ENCODE measurements around the gene TBCD. TPM values are rescaled to one million over a fixed set of nuclear protein-coding genes. Genes with fewer than 3 reads are reported as not detected.

The TBCD gene
- total RNA-seq, 1 donor from 2014 or later = 31.8 TPM

- H3K27ac Mint-ChIP-seq (ENCODE audit: unreplicated experiment) = peak overlapping the region; percentile 47
- FAIRE-seq (no peak), DNase-seq (ENCODE audit: low read depth) (no peak)
- peaks cover 8% of the 10 kb centered on the region for H3K36me3 Mint-ChIP-seq (ENCODE audit: low read depth, unreplicated experiment)
- Histone ChIP-seq H3K4me1 (ENCODE audit: insufficient read depth, low read length) (peaks cover 29% of the 10 kb centered on the region), H3K4me3 (ENCODE audit: insufficient read depth, low read depth, low read length) (no peak overlapping the region), H3K27me3 (ENCODE audit: insufficient read depth, low read length) (no peaks in the 10 kb centered on the region), H3K27ac (ENCODE audit: low read depth, low read length) (no peak overlapping the region), H3K9ac (ENCODE audit: low read length) (peak overlapping the region; percentile 45), H3K4me2 (ENCODE audit: low read length) (no peak overlapping the region), H2AFZ (ENCODE audit: low read depth, low read length) (peak overlapping the region; percentile 6), H3K36me3 (ENCODE audit: insufficient read depth, low read length) (no peaks in the 10 kb centered on the region), H4K20me1 (ENCODE audit: insufficient read depth, low read length) (peaks cover 12% of the 10 kb centered on the region), H3K79me2 (ENCODE audit: insufficient read depth, low read length) (peaks cover 20% of the 10 kb centered on the region), H3K9me3 (ENCODE audit: insufficient read depth, low read depth, low read length) (no peaks in the 10 kb centered on the region)
- H3K27me3 Mint-ChIP-seq (ENCODE audit: low read depth, unreplicated experiment) = peaks cover 7% of the 10 kb centered on the region
- peaks cover 27% of the 10 kb centered on the region for H3K4me1 Mint-ChIP-seq (ENCODE audit: low read depth, unreplicated experiment)
- no peak overlapping the region for H3K4me3 Mint-ChIP-seq (ENCODE audit: unreplicated experiment)
- no peaks in the 10 kb centered on the region for H3K9me3 Mint-ChIP-seq (ENCODE audit: unreplicated experiment)
- TF ChIP-seq CTCF (IDR thresholded peaks at IDR 0.05; ENCODE audit: insufficient read depth, low read depth, low read length) (no peak), EZH2 (IDR thresholded peaks at IDR 0.05; ENCODE audit: insufficient read depth, low read length) (no peak)
These were observed 114.0 kb downstream of the TBCD start for GRCh38 chr17:82865774-82866395.

- Histone ChIP-seq H3K4me2 (ENCODE audit: low read length) (peak overlapping the region; percentile 14), H4K20me1 (ENCODE audit: insufficient read depth, low read length) (peaks cover 12% of the 10 kb centered on the region), H3K4me1 (ENCODE audit: insufficient read depth, low read length) (peaks cover 29% of the 10 kb centered on the region), H3K27ac (ENCODE audit: low read depth, low read length) (peak overlapping the region; percentile 34), H2AFZ (ENCODE audit: low read depth, low read length) (peak overlapping the region; percentile 6), H3K9me3 (ENCODE audit: insufficient read depth, low read depth, low read length) (no peaks in the 10 kb centered on the region), H3K27me3 (ENCODE audit: insufficient read depth, low read length) (no peaks in the 10 kb centered on the region), H3K79me2 (ENCODE audit: insufficient read depth, low read length) (peaks cover 20% of the 10 kb centered on the region), H3K4me3 (ENCODE audit: insufficient read depth, low read depth, low read length) (no peak overlapping the region), H3K9ac (ENCODE audit: low read length) (peak overlapping the region; percentile 45), H3K36me3 (ENCODE audit: insufficient read depth, low read length) (no peaks in the 10 kb centered on the region)
- Mint-ChIP-seq H3K27ac (ENCODE audit: unreplicated experiment) (no peak overlapping the region), H3K36me3 (ENCODE audit: low read depth, unreplicated experiment) (peaks cover 11% of the 10 kb centered on the region), H3K9me3 (ENCODE audit: unreplicated experiment) (no peaks in the 10 kb centered on the region), H3K4me1 (ENCODE audit: low read depth, unreplicated experiment) (peaks cover 27% of the 10 kb centered on the region), H3K27me3 (ENCODE audit: low read depth, unreplicated experiment) (peaks cover 7% of the 10 kb centered on the region), H3K4me3 (ENCODE audit: unreplicated experiment) (no peak overlapping the region)
- peak; percentile 86 for DNase-seq (ENCODE audit: low read depth)
- FAIRE-seq = peak; percentile 88
- TF ChIP-seq EZH2 (IDR thresholded peaks at IDR 0.05; ENCODE audit: insufficient read depth, low read length) = no peak
- no peak for TF ChIP-seq CTCF (IDR thresholded peaks at IDR 0.05; ENCODE audit: insufficient read depth, low read depth, low read length)
These were observed 114.8 kb downstream of the TBCD start for GRCh38 chr17:82866590-82867191.
